DOHH2 (cell line): ENCODE results near the gene WNT8A.

ENCODE experiments used
- EZH2phosphoT487 ChIP-seq: fragments of 200-600 bp; sonication (generic); IDR thresholded peaks from 2 replicates; pipeline ENCODE4 v1.6.1; 2017; ENCODE audit warnings: borderline replicate concordance, mild to moderate bottlenecking, antibody characterized with exemption, low read length, moderate library complexity, mixed read lengths
- TF ChIP-seq, protein P1 (sequence below): fragments of 200-600 bp; sonication (generic); IDR thresholded peaks from one replicate; pipeline ENCODE4 v1.5.1; 2014; ENCODE audit warnings: antibody characterized with exemption, mild to moderate bottlenecking, low read depth, low read length; ENCODE audit not compliant: poor library complexity, severe bottlenecking

- TF ChIP-seq EZH2phosphoT487 = no peak
- TF ChIP-seq, protein P1, sequence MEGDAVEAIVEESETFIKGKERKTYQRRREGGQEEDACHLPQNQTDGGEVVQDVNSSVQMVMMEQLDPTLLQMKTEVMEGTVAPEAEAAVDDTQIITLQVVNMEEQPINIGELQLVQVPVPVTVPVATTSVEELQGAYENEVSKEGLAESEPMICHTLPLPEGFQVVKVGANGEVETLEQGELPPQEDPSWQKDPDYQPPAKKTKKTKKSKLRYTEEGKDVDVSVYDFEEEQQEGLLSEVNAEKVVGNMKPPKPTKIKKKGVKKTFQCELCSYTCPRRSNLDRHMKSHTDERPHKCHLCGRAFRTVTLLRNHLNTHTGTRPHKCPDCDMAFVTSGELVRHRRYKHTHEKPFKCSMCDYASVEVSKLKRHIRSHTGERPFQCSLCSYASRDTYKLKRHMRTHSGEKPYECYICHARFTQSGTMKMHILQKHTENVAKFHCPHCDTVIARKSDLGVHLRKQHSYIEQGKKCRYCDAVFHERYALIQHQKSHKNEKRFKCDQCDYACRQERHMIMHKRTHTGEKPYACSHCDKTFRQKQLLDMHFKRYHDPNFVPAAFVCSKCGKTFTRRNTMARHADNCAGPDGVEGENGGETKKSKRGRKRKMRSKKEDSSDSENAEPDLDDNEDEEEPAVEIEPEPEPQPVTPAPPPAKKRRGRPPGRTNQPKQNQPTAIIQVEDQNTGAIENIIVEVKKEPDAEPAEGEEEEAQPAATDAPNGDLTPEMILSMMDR = no peak
These were observed 55.3 kb downstream of the WNT8A start, which contains the start of gene NME5 for GRCh38 chr5:138138949-138139780.
